ENCODE results near the gene IL33.
"Not testable (repeated sequence)": the region's sequence is repeated elsewhere in the genome, so short reads cannot be mapped to it uniquely, and the experiment has no call there.

IL33 gene

GRCh38 chr9:6215562-6215961, at the start of gene IL33:
TSS of gene IL33 (plus strand) at chr9:6215807. CDS start at chr9:6241695, 25,888 bp downstream.
- DNase-seq, result no peak

GRCh38 chr9:6171667-6172066, 43.9 kb upstream of the IL33 start:
- no peak for DNase-seq

DNA sequence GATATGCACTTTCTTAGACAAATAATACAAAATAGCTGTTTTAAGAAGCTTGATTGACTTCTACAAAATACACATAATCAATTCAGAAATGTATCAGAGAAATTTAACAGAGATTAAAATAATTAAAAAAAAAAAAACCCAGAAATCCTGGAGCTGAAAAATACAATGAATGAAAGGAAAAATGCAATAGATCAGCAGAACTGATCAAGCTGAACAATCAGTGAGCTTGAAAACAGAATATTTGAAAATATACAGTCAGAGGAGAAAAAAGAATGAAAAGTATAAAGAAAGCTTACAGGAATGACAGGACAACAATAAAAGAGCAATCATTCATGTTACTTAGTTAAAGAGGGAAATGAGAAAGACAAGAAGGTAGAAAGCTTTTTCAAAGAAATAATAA, 41.7 kb upstream of the IL33 start:
- DNase-seq, result no peak

GRCh38 chr9:6182549-6183226, 32.9 kb upstream of the IL33 start:
- not testable (repeated sequence) for DNase-seq

GRCh38 chr9:6183227-6183551, 32.4 kb upstream of the IL33 start:
- no peak for DNase-seq

GRCh38 chr9:6183627-6184026, 32.0 kb upstream of the IL33 start:
- no peak for DNase-seq

DNA sequence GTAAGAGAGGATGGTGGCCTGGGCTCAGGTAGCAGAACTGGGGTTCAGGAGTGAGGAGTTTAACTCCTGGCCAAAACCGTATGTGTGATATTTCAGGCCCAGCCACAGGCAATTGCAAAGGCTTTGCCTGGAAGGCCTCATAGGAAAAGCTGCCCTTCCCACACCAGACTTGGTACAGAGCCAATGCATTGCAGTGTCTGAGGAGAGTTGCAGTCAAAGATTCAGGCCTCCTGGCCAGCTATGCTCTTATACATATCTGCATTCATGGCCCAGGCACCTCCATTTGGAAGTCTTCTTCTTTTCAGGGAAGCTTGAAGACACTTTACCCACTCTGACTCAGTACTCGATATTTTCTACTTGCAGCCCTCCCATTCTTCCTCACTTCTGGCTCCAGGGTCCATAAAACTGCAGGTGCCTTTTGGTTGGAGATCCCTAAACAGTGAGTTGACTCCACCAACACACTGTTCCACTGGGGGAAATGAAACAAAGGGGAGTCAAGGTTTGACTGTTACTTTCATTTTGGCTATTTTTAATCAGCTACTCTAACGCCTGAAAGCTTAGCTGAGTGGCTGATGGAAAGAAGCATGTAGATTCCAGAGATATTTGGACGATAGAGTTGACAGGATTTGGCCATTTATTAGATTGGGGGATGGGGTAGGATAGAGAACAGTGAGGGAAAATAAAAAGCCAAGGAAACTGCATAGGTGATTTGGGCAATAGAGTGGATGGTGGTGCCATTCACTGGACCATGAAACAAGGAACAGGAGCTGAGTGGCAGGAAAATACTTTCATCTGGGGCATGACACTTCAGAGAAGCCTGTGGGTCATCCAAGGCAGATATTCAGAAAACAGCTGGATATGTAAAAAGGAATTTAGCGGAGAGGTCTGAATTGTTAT, 30.6 kb upstream of the IL33 start:
- no peak for DNase-seq

DNA sequence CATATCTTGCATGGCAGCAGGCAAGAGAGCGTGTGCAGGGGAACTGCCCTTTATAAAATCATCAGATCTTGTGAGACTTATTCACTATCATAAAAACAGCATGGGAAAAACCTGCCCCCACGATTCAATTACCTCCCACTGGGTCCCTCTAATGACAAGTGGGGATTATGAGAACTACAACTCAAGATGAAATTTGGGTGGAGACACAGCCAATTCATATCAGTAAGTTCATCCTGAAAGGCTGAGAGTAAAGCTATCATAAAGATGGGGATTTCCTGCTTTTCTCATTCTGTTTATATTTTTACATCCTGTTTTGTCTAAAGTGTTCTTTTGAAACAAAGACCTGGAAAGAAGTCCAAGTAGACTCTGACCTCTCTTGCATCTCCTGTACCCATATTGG, 28.9 kb upstream of the IL33 start:
- no peak for DNase-seq

- no peak for DNase-seq
Observed at GRCh38 chr9:6187272-6187671, 28.3 kb upstream of the IL33 start.

DNA sequence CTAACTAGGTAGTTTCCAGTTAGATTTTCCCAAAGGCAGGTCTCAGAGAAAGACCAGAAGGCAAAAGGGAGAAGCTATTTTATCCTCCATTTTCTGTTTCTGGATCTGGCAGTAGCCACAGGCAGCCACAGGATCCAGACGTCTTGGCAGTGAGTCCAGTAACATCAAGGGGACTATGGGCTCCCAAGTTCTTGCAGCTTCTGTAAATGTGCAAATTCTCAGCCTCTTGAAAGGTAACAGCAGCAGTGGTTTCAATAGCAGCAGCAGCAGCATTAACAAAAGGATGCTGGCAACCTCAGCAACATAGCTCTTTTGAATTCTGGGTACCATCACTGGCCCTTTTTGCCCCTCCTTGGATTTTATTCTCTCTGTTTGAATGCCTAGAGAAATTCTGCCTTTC, 27.1 kb upstream of the IL33 start:
- DNase-seq, result no peak

DNA sequence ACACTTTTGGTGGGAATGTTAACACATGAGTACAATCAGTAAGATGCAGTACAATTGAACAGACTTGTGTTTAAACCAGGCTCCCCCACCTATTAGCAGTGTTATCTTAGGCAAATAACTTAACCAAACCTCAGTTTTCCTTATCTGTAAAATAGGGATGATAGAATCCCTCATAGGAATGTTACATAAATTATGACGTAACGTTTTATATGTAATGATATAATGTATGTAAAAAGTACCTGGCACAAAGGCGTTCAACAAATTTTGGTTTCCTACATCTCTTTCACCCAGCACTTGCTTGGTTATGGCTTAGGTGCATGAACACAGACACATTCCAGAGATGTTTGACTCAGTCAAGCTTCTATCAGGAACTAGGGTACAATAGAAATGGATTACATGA, 26.7 kb upstream of the IL33 start:
- no peak for DNase-seq

DNA sequence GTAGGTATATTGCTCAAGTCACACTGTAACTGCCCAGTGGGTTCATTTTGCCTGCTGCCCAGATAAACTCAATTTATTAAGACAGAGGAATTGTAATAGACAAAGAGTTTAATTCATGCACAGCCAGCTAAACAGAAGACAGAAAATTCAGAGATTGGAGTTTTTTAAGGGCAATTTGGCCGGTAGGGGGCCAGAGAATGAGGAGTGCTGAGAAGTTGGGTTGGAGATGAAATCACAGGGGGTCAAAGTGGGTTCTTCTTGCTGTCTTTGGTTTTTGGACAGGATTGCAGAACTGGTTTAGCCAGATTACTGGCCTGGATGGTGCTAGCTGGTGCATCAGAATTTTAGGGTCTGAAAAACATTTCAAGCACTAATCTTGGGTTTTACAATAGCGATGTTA, 20.7 kb upstream of the IL33 start:
- no peak for DNase-seq

- no peak for DNase-seq
Observed at GRCh38 chr9:6195714-6196360, 19.8 kb upstream of the IL33 start.

DNA sequence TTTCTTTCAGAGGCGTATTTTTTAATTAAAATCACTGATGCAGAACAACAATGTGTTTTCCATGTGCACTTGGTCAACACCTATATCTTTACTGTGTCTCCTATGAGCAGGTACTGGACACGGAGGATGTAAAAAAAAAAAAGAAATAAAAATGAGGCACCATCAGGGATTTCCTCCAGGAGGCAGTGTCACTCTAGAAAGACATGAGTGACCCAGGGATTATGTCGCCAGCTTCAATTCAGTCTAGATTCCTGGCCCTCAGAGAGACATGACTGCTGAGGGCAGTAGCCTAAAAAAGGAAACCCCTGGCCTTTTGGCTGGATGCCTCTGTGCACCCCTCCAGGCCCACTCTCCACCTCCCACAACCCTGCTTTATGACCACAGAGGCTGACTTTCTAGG, 18.3 kb upstream of the IL33 start:
- DNase-seq, result no peak

GRCh38 chr9:6198251-6198650, 17.4 kb upstream of the IL33 start:
- DNase-seq, result no peak

- DNase-seq, result no peak
Observed at GRCh38 chr9:6199596-6199995, 16.0 kb upstream of the IL33 start.

- DNase-seq, result no peak
Observed at GRCh38 chr9:6200761-6201160, 14.8 kb upstream of the IL33 start.

DNA sequence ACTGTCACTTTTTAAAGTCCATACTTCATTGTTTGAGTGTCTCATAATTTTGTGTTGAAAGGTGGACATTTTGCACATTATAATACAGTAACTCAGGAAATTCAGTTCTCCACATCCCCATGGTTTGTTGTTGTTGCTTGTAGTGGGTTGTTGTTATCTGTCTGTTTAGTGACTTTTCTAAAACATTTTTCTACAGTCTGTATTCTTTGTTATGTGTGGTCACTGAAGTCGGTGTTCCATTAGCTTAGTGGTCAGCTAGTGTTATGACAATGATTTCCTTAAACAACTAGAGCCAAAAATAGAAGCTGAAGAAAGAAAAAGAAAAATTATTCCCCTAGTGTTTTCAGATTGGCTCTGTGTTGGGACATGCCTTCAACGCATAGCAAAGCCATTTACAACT, 5.6 kb upstream of the IL33 start:
- DNase-seq, result no peak

- no peak for DNase-seq
Observed at GRCh38 chr9:6212722-6213375, 2.8 kb upstream of the IL33 start.

DNA sequence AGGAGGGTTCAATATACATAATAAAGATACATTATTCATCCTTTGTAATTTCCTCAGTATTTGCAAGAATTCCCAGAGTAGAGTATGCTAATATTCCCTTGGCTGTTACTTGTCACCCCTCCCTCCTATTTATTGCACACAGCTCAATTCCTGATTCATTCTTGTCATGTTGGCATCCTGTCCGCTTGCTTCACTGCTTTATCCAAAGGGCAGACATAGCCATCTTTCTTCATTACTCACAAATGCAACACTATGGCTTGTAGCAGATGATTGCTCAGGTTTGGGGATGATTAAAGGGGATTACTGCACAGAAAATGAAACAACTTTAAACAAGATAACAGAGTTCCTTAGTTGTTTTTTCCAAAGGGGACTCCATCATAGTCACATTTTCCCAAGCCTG, 1.2 kb upstream of the IL33 start:
- no peak for DNase-seq

DNA sequence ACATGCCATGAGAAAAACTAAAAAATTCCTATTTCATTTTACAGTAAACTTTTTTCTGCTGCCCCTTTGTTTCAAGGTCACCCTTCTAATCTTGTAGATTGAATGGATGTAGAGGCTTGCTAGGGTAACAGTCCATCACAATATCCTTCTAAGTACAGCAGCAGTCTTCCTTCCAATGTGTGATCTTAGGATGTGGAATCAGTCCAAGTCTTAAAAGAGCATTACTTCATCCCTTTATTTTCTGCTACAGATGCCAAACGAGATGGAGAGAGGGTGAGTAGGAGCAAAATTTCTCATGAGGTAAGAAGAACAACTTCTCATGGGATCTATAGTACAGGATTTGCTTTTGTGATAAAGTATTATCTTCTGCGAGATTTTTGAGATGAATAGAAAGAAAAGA, 704 bp upstream of the IL33 start:
- DNase-seq, result no peak

DNA sequence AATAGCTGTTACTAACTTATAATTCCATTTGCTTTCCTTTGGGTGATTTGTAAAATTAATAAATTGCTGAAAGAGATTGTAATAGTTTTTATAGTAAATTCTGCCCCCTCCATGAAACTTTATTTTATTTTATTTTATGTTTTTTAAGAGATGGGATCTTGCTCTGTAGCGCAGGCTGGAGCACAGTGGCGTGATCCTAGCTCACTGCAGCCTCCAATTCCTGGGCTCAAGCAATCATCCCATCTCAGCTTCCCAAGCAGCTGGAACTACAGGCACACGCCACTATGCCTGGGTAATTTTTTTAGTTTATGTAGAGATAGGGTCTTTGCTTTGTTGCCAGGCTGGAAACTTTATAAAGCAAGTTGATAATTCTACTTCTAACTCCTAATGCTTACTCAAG, 395 bp downstream of the IL33 start:
- DNase-seq, result no peak

DNA sequence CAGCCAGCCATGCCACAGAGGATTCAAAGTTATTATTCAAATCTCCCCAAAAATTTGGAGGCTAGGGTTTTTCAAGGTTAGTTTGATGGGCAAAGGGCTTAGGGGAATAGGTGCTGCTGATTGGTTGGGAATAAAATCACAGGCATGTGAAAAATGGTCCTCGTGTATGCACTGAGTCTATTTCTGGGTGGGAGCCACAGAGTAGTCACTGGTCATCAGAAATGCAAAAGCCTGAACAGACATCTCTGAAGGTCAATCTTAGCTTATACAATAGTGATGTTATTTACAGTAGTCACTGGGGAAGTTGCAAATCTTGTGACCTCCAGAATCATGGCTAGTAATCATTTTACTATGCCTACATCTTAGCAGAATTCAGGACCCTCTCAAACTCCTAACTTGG, 1.3 kb downstream of the IL33 start:
- no peak for DNase-seq

GRCh38 chr9:6218099-6218502, 2.5 kb downstream of the IL33 start:
- DNase-seq, result no peak
